Effector CD4-positive, alpha-beta T cell (primary cell): Measurements from ENCODE around the gene AP1M2. TPM values are rescaled to one million over a fixed set of nuclear protein-coding genes. Genes with fewer than 3 reads are reported as not detected.

ENCODE experiments used
- DNase-seq: peaks from one replicate; pipeline ENCODE4 v3.0.0-alpha.2; 2020
- total RNA-seq: gene quantifications from one replicate; lab custom pipeline; 2026; lab: John Stamatoyannopoulos, UW

The AP1M2 gene
- not detected for total RNA-seq

DNA sequence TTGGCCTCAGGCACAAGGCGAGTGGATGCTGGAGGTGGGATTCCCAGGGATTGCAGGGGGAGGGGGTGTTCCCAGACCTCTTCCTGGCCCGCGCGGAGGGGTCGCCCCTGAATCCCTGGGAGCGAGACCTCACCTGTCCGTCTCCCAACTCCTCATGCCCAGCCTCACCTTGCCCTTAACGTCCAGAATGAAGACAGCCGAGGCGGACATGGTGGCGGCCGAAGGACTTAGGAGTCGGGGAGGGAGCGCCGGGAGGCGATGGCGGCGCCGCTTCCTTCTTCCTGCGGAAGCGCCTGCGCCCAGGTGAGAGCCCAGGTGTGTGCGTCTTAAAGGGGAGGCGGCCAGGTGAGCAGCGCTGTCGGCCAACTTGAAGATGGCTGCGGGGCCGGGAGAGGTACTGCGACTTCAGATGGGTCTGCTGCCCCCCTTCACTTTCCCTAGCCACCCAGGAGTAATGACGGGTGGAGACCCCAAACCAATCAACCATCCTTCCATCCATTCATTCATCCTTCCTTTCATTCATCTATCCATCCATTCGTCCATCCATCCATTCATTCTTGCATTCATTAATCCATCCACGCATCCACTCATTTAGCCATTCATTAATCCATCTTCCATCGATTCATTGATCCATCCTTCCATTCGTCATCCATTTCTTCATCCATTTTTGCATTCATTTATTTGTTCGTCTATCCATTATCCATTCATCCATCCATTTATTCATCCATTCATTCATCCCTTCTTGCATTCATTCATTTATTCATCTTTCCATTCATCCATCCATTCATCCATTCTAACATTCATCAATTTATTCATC, at the start of gene AP1M2:
Gene AP1M2, minus strand, starts transcription at position 291 of the 817 bp plus-strand sequence. Its CDS starts 81 bp downstream, at position 210.
- no peak for DNase-seq

DNA sequence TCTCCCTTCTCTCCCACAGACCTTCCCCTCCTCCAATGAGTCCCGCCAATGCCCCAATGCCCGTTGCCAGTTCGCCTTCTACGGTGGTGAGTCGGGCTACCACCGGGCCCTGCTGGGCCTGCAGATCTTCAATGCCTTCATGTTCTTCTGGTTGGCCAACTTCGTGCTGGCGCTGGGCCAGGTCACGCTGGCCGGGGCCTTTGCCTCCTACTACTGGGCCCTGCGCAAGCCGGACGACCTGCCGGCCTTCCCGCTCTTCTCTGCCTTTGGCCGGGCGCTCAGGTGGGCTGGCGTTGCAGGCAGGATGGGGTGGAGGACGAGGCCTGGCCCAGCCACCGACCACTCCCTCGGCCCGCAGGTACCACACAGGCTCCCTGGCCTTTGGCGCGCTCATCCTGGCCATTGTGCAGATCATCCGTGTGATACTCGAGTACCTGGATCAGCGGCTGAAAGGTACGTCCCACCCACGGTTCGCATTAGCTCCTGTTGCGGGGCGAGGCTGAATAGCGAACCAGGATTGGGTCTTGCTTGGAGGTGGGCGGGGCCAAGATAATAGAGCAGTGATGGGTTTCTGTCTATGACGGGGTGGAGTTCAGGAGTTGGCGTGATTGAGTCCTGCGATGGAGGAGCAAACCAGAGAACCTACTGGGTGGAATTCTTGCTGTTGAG, 49.3 kb upstream of the AP1M2 start:
- no peak for DNase-seq

DNA sequence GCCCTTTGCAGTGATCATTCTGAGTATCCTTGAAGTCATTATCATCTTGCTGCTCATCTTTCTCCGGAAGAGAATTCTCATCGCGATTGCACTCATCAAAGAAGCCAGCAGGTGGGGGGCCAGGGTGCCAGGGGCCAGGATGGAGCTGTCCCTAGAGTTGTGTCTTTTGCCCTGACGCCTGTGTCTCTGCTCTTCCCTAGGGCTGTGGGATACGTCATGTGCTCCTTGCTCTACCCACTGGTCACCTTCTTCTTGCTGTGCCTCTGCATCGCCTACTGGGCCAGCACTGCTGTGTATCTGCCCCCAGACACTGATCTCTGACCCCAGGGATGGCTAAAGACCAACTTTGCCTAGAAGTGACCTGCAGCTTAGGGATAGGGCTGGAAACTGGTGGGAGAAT, 47.9 kb upstream of the AP1M2 start:
- no peak for DNase-seq

DNA sequence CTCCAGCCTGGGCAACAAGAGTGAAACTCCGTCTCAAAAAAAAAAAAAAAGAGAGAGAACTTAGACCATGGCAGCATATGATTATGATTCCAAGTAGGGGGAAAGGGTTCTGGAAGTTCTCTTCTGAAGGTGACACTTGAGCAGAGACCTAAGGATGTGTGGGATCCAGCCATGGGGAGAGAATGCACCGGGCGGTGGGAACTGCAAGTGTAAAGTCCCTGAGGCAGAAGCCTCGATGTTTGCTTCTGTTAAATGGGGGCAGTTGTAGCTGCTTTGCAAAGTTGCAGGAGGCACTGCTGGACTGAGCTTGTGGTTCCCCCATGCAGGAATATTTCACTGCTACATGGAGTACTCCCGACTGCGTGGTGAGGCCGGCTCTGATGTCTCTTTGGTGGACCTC, 47.3 kb upstream of the AP1M2 start:
- no peak for DNase-seq

DNA sequence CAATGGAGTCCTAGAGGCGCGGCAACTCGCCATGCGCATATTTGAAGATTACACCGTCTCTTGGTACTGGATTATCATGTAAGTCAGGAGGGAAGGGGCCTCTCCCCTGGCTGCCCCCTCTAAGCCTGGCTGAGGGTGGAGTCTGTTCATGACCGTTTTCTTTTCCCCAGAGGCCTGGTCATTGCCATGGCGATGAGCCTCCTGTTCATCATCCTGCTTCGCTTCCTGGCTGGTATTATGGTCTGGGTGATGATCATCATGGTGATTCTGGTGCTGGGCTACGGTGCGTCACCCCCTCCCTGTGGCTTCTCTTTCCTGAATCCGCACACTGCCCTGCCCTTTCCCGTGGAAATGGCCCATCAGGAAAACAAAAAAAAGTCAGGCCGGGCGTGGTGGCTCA, 44.8 kb upstream of the AP1M2 start:
- no peak for DNase-seq

DNA sequence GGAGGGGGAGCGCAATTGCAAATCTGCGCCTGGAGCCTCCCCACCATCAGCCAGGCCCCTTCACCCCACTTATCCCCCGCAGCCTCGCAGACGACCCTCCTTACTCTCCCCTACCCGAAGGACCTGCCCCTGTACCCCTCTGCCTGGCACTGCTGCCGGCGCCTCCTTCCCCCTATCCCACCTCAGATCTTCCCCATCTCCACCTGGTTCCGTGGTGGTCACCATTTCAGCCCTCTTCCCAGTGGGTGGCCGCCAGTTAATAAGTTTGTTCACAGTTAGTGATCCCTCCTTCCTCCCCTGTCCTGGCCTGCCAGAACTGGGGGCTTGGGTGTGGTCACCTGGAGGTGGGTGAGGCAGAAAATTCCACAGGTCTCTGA, 38.6 kb upstream of the AP1M2 start:
- no peak for DNase-seq

DNA sequence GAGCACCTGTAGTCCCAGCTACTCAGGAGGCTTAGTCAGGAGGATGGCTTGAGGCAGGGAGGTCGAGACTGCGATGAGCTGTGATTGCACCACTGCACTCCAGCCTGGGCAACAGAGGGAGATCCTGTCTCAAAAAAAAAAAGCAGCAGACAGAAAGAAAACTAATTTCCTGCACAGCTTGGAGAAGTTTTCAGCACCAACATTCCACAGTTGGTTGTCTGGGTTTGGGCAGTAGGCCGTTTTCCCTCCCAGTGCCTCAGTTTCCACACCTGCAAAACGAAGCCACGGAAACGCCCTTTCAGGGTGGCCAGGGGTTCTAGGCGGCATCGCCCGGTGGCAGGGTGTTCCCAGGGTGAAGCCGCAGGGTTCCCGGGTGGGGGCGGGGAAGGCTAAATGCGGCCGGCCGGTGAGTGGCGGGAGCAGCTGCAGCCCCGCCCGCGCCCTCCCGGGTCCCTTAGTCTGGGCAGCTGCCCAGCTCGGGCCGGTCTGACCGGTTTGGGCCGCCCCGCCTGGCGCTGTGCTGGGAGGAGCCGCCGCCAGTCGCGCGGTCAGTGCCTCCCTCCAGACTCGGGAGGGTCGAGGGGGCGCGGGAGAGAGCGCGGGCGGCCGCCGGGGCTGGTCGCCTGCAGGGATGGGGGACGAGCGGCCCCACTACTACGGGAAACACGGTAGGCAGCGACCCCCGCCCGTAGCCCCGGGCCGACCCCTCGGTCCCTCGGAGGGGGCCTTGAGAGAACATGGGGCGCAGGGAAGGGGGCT, 38.1 kb upstream of the AP1M2 start, which contains the start of gene SLC44A2:
Gene SLC44A2, plus strand, starts transcription at position 551 of the 759 bp plus-strand sequence. Its CDS starts 81 bp downstream, at position 632.
- DNase-seq, result no peak

GRCh38 chr19:10624585-10624984, 37.5 kb upstream of the AP1M2 start:
- DNase-seq, result no peak

GRCh38 chr19:10621966-10622365, 34.9 kb upstream of the AP1M2 start:
- DNase-seq, result no peak

- DNase-seq, result no peak
These were observed 33.7 kb upstream of the AP1M2 start for GRCh38 chr19:10620786-10621185.

GRCh38 chr19:10618846-10619245, 31.7 kb upstream of the AP1M2 start:
- no peak for DNase-seq

DNA sequence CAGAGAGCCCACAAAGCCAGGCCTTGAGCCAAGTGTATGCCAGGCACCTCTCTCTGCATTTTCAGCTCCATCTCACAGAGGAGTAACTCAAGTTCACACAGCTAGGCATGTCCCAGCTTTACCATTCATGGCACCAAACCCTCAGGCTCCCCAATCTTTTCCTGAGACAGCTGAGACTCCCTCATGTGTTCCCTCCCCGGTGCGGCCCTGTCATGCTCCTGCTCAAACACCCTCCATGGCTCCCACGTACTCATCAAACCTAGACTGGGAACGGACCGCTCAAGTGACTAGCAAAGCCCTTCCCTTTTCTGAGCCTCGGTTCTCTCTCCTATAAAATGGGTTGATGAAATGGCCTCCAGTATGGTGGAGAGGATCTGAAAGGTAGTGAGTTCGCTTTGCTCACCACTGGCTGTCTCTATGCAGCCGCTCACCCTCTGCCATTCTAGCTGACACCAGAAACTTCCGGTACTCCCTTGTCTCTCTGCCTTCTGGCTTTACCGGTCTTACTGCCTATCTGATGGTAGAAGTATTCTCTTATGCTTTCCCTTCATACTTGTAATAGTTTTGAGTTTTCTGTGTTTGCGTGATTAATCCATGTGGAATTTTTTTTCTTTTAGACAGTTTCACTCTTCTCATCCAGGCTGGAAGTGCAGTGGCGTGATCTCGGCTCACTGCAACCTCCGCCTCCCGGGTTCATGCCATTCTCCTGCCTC, 30.5 kb upstream of the AP1M2 start:
- no peak for DNase-seq

GRCh38 chr19:10615429-10616023, 28.4 kb upstream of the AP1M2 start:
- DNase-seq, result no peak

DNA sequence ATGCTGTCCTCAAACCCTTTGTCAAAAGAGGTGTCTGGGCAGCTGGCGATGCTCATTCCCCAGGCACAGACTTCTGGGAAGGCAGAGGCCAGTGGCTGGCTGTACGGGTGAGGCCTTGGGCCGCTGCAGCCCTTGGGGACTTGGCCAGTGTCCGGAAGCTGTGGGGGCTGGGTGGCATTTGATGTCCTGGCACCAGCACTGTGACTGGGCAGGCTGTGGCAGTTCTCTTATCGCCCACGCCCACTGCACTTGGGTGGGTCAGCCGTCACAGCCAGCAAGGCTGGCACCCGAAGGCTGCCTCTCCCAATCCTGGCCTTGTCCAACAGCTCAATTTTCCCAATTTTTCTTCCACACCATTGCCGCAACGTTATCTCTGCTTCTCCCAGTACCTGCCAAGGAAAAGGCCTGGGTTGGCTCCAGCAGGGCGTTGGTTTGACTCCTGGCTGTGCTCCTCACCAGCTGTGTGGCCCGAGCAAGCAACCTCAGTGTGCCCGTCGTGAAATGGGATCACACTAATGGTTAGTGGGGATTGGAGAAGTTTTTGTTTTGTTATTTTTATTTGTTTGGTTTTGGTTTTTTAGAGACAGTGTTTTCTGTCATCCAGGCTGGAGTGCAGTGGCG, 25.5 kb upstream of the AP1M2 start:
- no peak for DNase-seq

- no peak for DNase-seq
These were observed 24.8 kb upstream of the AP1M2 start for GRCh38 chr19:10611907-10612306.

- peak; percentile 6 for DNase-seq
These were observed 17.4 kb upstream of the AP1M2 start for GRCh38 chr19:10604460-10604980.

DNA sequence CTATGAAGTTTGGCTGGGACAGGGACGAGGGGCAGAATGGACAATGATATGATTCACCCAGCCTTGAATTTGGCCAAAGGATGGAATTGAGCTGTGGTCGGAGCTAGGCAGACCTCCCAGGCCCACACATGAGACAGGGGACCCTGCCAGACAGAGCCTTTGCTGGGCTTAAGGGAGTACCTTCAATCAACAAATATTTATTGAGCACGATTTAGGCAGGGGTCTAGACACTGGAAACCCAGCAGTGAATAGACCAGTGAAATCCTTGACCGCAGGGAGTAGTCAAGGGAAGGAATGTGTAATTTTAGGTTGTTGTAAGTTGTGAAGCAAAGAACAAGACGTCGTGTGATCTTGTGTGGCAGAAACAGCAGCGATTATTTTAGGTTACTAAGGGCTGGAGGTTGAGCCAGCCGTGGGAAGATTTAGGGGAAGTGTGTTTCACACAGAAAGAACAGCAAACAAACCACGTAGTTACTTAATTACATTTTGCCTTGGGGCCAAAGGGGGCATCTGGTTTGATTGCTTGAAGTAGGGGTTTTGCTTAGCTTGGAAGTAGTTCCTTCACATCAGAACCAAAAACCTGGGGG, 16.9 kb upstream of the AP1M2 start:
- peak; percentile 24 for DNase-seq

GRCh38 chr19:10603084-10603872, 16.2 kb upstream of the AP1M2 start:
- peak; percentile 80 for DNase-seq

- peak; percentile 82 for DNase-seq
These were observed 15.4 kb upstream of the AP1M2 start for GRCh38 chr19:10602330-10603083.

DNA sequence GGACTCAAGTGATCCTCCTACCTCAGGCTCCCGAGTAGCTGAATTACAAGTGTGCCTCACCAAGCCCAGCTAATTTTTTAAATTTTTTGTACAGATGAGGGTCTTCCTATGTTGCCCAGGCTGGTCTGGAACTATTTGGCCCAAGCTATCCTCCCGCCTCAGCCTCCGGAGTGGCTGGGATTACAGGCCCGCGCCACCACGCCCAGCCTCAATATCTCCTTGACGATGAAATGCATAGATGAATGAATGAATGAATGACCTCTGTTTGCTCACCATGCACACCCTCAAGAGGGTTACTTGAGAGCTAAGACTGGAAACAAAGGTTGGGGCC, 14.9 kb upstream of the AP1M2 start:
- no peak for DNase-seq
